22Rv1 (cell line): ENCODE results near the gene ANKRD23.

Experiments used
- H3K27ac ChIP-seq: fragments of 450-650 bp; 2 replicates; pipeline ENCODE4 v1.5.1; 2017
- ZFX ChIP-seq: fragments of 450-650 bp; IDR thresholded peaks from 2 replicates; pipeline ENCODE4 v1.6.1; 2017; ENCODE audit warnings: antibody characterized with exemption, borderline replicate concordance
- TF ChIP-seq, protein P1 (sequence below): fragments of 450-650 bp; IDR thresholded peaks from 2 replicates; pipeline ENCODE4 v1.5.1; 2017; ENCODE audit warnings: mild to moderate bottlenecking

The ANKRD23 gene

DNA sequence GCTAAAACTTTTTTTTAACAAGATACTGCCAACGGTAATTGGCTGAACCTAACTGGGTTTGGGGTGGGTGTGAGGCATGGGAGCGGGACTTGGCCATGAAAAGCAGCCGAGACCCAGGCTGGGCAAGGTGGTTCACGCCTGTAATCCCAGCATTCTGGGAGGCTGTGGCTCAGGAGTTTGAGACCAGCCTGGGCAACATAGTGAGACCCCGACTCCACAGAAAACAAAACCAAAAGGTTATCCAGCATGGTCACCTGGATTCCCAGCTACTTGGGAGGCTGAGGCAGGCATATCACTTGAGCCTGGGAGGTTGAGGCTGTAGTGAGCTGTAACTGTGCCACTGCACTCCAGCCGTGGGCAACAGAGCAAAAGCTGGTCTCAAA is 37.1 kb upstream of the ANKRD23 start:
- H3K27ac ChIP-seq: no peak overlapping the region
- no peak for TF ChIP-seq ZFX
- TF ChIP-seq, protein P1, sequence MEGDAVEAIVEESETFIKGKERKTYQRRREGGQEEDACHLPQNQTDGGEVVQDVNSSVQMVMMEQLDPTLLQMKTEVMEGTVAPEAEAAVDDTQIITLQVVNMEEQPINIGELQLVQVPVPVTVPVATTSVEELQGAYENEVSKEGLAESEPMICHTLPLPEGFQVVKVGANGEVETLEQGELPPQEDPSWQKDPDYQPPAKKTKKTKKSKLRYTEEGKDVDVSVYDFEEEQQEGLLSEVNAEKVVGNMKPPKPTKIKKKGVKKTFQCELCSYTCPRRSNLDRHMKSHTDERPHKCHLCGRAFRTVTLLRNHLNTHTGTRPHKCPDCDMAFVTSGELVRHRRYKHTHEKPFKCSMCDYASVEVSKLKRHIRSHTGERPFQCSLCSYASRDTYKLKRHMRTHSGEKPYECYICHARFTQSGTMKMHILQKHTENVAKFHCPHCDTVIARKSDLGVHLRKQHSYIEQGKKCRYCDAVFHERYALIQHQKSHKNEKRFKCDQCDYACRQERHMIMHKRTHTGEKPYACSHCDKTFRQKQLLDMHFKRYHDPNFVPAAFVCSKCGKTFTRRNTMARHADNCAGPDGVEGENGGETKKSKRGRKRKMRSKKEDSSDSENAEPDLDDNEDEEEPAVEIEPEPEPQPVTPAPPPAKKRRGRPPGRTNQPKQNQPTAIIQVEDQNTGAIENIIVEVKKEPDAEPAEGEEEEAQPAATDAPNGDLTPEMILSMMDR: no peak

DNA sequence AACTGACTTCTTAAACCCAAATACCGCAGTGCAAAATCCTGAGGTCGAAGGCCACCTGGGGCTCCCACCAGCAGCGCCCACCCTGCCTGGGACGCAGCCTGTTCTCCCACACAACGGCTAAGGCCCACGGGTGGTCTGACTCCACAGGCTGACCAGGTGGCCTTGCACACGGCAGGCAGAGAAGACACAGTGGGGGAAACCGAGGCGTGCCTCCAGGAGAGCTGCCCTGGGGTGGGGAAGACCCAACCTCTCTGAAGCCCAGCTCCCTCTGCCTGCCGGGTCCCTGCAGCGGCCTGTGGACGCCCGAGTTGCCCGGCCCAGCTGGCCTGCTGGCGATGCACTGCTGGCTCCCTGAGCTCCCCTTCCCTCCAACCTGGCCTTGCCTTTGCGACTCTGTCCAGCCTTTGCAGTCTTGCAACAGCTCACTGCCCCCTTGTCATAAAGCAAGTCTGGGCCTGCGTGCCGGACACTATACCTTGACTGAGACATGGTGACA is 35.8 kb upstream of the ANKRD23 start:
- no peak overlapping the region for H3K27ac ChIP-seq
- no peak for TF ChIP-seq ZFX
- TF ChIP-seq, protein P1: no peak

DNA sequence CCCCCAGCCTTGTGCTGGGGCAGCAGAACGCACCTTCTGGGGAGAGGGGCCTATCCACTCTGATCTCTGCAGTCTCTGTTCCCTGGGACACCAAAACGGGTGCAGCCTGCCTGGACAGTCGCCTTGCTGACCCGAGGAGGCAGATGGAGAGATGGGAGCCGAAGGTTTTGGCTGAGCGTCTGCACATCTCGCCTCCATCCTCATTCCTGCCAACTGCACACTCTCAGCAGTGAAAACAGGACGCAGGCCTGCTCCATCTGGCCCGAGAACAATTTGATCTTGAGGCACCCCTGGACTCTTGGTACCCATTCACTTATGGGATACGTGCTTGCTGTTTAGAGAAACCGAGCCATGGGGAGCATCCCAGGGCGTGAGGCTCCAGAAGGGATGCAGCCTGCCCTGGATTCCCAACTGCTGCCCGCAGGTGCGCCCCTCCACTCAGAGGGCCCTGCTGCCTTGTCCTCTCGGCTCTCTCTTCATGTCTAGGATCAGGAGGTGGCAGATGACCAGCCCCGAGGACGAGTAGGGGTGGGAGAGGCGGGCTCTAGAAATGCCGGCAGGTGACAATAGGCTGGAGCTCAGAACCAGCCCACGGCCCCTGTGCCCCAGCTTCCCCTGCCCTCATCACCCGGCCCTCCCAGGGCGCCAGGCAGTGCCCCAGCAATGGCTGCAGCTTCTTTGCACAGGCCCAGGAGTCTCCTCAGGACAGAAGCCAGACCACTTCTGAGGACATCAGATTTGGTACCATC is 35.1 kb upstream of the ANKRD23 start:
- TF ChIP-seq, protein P1: no peak
- no peak for TF ChIP-seq ZFX
- no peak overlapping the region for H3K27ac ChIP-seq

DNA sequence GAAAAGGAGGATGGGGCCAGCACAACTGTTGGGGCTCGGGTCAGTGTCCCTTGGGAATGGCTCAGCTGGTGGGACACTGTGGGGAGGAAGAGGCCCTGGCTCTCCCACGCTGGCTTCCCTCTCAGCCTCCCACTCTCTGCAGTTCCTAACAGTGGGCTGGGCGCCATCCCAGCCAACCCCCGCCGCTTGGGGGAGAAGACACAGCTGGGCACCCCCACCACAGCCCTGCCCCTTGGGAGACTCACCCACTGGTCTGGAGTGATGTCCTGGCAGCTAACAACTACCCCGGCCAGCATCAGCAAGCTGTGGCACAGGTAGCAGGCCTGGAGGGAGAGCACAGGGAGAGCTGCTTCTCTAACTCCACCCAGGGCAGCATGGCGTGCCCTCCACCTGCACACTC is 34.4 kb upstream of the ANKRD23 start:
- no peak overlapping the region for H3K27ac ChIP-seq
- no peak for TF ChIP-seq ZFX
- TF ChIP-seq, protein P1: no peak

DNA sequence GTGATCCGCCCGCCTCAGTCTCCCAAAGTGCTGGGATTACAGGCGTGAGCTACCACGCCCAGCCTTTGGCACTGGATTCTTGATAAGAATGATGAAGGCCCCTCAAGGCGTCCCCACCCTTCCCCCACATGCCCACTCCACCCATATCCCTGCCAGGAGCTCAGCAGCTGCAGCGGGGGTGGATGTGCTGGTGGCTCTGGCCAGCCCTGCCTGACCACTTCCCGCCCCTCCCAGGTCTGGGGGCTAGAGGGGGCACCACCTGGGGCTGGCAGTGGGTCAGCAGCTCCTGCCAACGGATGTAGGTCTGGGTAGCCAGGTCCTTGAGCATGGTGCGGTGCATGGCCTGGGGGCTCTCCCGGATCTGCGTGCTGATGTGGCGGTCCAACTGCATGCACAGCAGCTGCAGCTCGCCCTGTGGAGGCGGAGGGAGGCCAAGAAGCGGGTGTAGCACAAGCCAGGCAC is 33.8 kb upstream of the ANKRD23 start:
- TF ChIP-seq, protein P1: no peak
- TF ChIP-seq ZFX: no peak
- no peak overlapping the region for H3K27ac ChIP-seq

DNA sequence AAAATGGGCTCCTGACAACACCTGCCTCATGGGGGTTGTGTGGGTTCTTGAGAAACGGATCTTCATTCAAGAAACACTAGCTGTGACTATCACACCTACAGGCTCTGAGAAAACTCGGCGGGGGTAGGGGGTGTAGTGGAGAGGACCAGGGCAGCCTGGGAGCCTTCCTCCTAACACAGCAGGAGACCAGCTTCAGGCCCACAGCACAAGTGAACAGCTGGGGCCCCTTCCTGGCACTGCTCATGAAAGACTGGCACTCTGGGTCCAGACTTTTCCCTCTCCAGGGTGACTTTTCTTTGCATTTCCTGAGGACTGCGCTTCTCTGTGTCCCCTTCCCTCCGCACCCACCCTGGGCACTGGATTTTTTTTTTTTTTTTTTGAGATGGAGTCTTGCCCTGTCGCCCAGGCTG is 33.2 kb upstream of the ANKRD23 start:
- H3K27ac ChIP-seq: no peak overlapping the region
- TF ChIP-seq ZFX: no peak
- TF ChIP-seq, protein P1: no peak

DNA sequence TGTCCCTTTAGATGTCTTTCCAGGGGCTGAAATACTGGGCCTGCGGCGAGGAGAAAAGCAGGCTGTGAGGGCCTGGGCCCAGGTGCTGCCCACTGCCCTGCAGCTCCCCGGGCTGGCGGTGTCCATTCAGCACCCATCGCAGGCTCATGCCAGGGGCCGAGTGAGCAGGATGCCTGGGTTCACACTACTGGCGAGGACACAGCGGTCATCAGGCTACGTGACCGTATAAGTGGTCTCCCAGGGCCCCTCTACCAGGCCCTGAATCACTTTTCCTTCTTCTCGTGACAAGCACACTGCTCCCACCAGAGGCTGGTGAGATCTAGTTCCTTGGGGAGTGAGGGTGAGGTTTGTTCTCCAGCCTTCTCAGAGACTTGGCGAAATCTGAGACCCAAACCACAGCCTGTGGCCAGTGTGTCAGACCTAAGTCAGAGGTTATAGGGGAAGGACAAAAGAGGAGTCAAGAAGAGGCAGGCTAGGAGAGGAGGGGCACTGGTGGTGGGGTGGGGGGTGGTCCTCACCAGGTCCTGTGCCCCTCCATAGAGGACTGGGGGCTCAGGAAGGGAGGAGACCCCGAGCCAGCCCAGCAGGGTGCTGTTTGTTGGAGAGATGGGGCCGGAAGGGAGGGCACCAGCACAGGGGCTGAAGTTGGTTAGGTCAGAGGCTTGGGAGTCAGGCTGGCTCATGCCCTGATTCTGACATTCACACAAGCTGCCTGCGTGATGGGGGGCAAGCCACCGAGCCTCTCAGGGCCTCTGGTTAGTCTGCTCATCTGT is 32.6 kb upstream of the ANKRD23 start:
- TF ChIP-seq, protein P1: no peak
- no peak for TF ChIP-seq ZFX
- H3K27ac ChIP-seq: no peak overlapping the region
